GM12878 (cell line): Measurements from ENCODE around the gene GNG5. TPM values are rescaled to one million over a fixed set of nuclear protein-coding genes. Genes with fewer than 3 reads are reported as not detected.

Source experiments
- ATAC-seq: fragments of 200-7000 bp; cut with Tn5 transposase; 3 replicates; pipeline ENCODE4 v1.9.1; 2020; ENCODE audit warnings: mild to moderate bottlenecking, moderate library complexity
- BruUV-seq: library from RNA; stranded (reverse); fragments of 400-500 nt; replicated peaks from 2 replicates; lab custom pipeline; 2021; lab: Mats Ljungman, UMichigan
- CTCF ChIA-PET: fragments of 300-600 bp; sonication (Branson Sonifier 250); formaldehyde crosslinking; extraction: SDS; loops from one replicate; lab custom pipeline; 2021; ENCODE audit warnings: inconsistent platforms; lab: Yijun Ruan, JAX
- POLR2A ChIA-PET: fragments of 350-600 bp; formaldehyde crosslinking; extraction: SDS; loops from one replicate; lab custom pipeline; 2021; ENCODE audit warnings: inconsistent platforms; lab: Charles Lee
- RAD21 ChIA-PET: fragments of 300-600 bp; sonication (Branson Sonifier 250); formaldehyde crosslinking; loops from one replicate; lab custom pipeline; 2023; ENCODE audit warnings: antibody characterized with exemption; ENCODE audit not compliant: unreplicated experiment; lab: Charles Lee
- SMC1A ChIA-PET: fragments of 300-600 bp; sonication (Branson Sonifier 250); formaldehyde crosslinking; loops from one replicate; lab custom pipeline; 2023; ENCODE audit not compliant: unreplicated experiment, uncharacterized antibody; lab: Charles Lee
- DNase-seq: peaks from one replicate; pipeline ENCODE4 v3.0.0-alpha.2; 2011; ENCODE audit warnings: low read depth, low spot score
- FAIRE-seq: peaks from 3 replicates; lab custom pipeline; 2011; peaks lifted over from hg19 to GRCh38; lab: Jason Lieb, UNC
- H2AFZ ChIP-seq: 2 replicates; pipeline ENCODE4 v1.6.0; 2011; ENCODE audit warnings: low read depth, low read length, control low read depth; ENCODE audit not compliant: control insufficient read depth
- H3K27ac ChIP-seq: 2 replicates; pipeline ENCODE4 v1.5.1; 2011; ENCODE audit warnings: control low read depth; ENCODE audit not compliant: control insufficient read depth, insufficient read depth
- H3K27me3 ChIP-seq, 2 experiments: replicated peaks in 1 of 2; 2 replicates each; pipeline versions ENCODE4 v1.6.0 to v1.6.1; 2011; ENCODE audit warnings: low read length in 1 of 2; ENCODE audit not compliant: control insufficient read depth in 2 of 2, insufficient read depth in 2 of 2
- H3K36me3 ChIP-seq, 2 experiments: 2 replicates each; pipeline ENCODE4 v1.5.1; 2011; ENCODE audit warnings: low read length in 1 of 2; ENCODE audit not compliant: control insufficient read depth in 2 of 2, insufficient read depth in 2 of 2
- H3K4me1 ChIP-seq: 2 replicates; pipeline ENCODE4 v1.6.1; 2011; ENCODE audit warnings: mild to moderate bottlenecking, low read length, moderate library complexity, mixed read lengths; ENCODE audit not compliant: control insufficient read depth, insufficient read depth
- H3K4me2 ChIP-seq: 2 replicates; pipeline ENCODE4 v1.6.0; 2011; ENCODE audit warnings: control low read depth; ENCODE audit not compliant: control insufficient read depth, insufficient read depth
- H3K4me3 ChIP-seq: fragments of 200-600 bp; sonication (generic); 2 replicates; pipeline ENCODE4 v1.5.1; 2016
- H3K79me2 ChIP-seq: 2 replicates; pipeline ENCODE4 v1.6.0; 2011; ENCODE audit warnings: low read length; ENCODE audit not compliant: control insufficient read depth, insufficient read depth
- H3K9ac ChIP-seq: 2 replicates; pipeline ENCODE4 v1.8.0; 2011; ENCODE audit warnings: low read length, control low read depth, mixed read lengths; ENCODE audit not compliant: control insufficient read depth, insufficient read depth
- H3K9me3 ChIP-seq: replicated peaks from 3 replicates; pipeline ENCODE4 v1.5.1; 2011; ENCODE audit warnings: mild to moderate bottlenecking, low read length; ENCODE audit not compliant: control insufficient read depth, insufficient read depth
- H4K20me1 ChIP-seq: 2 replicates; pipeline ENCODE4 v1.6.0; 2011; ENCODE audit not compliant: control insufficient read depth, insufficient read depth
- CBFB ChIP-seq: IDR thresholded peaks from 2 replicates; pipeline ENCODE4 v1.6.1; 2016; ENCODE audit warnings: antibody characterized with exemption, low read depth
- ELK1 ChIP-seq: IDR thresholded peaks from 2 replicates; pipeline ENCODE4 v1.6.1; 2012; ENCODE audit warnings: low read depth, low read length, improper control_type of control experiment
- MTA3 ChIP-seq: IDR thresholded peaks from 2 replicates; pipeline ENCODE4 v1.6.1; 2012; ENCODE audit warnings: low read length, inconsistent platforms, borderline replicate concordance
- NFXL1 ChIP-seq: fragments of 450-650 bp; IDR thresholded peaks from 2 replicates; pipeline ENCODE4 v1.6.1; 2017; ENCODE audit warnings: antibody characterized with exemption, mild to moderate bottlenecking, borderline replicate concordance
- NR2C1 ChIP-seq: fragments of 450-650 bp; IDR thresholded peaks from 2 replicates; pipeline ENCODE4 v1.6.1; 2017; ENCODE audit warnings: antibody characterized with exemption, mild to moderate bottlenecking, moderate library complexity
- PML ChIP-seq: IDR thresholded peaks from 2 replicates; pipeline ENCODE4 v1.6.1; 2012; ENCODE audit warnings: low read length, inconsistent platforms
- POLR2AphosphoS2 ChIP-seq: IDR thresholded peaks from 2 replicates; pipeline ENCODE4 v1.6.1; 2011; ENCODE audit warnings: low read depth, mild to moderate bottlenecking, low read length, improper control_type of control experiment, moderate library complexity
- RB1 ChIP-seq: fragments of 450-650 bp; formaldehyde crosslinking; IDR thresholded peaks from 2 replicates; pipeline ENCODE4 v1.6.1; 2017; ENCODE audit warnings: mild to moderate bottlenecking, borderline replicate concordance
- SUPT20H ChIP-seq: IDR thresholded peaks from 2 replicates; pipeline ENCODE4 v1.6.1; 2011; ENCODE audit warnings: low read depth, mild to moderate bottlenecking, low read length, moderate library complexity, borderline replicate concordance; ENCODE audit not compliant: control insufficient read depth
- YBX1 ChIP-seq: fragments of 450-650 bp; IDR thresholded peaks from 2 replicates; pipeline ENCODE4 v1.6.1; 2016; ENCODE audit warnings: antibody characterized with exemption
- whole genome bisulfite sequencing: methylation state at CpG from one replicate; pipeline ENCODE4 v1.1.6; 2016; ENCODE audit warnings: low lambda C conversion rate; ENCODE audit not compliant: insufficient replicate concordance, insufficient coverage; ENCODE audit errors: missing lambda C conversion rate; 5-methylcytosine and 5-hydroxymethylcytosine counted together
- in situ Hi-C: fragments of 300-500 bp; cut with MboI; formaldehyde crosslinking; loops from 9 replicates; pipeline ENCODE4 v1.14.3; 2018; ENCODE audit warnings: mixed read lengths
- intact Hi-C: fragments of 100-400 bp; cut with micrococcal nuclease; formaldehyde crosslinking; loops from one replicate; pipeline ENCODE4 v1.14.2; 2022; ENCODE audit not compliant: unreplicated experiment
- polyA plus RNA-seq, 11 experiments: library from polyadenylated mRNA; depleted of rRNA in 4 of 11; unstranded in 6 of 11; stranded (reverse) in 5 of 11; fragments of >200 nt; fragmentation: Nextera tagmentation in 4 of 11; fragmentation: Illumina TruSeq in 1 of 11; extraction: Ambion mirVana in 4 of 11; extraction: Trizol in 1 of 11; gene quantifications; 1 replicate in 1 of 11; 2 replicates in 10 of 11; pipeline versions ENCODE4 v1.2.1 to v1.2.3, GENCODE V29; 2011 to 2016; ENCODE audit warnings: inconsistent platforms in 2 of 11, missing spikeins in 2 of 11, low read depth in 1 of 11
- total RNA-seq, 4 experiments: library from RNA; depleted of rRNA in 3 of 4; stranded (reverse); fragments of >200 nt in 3 of 4; fragmentation: Illumina TruSeq in 1 of 4; extraction: Trizol in 1 of 4; gene quantifications; 2 replicates each; pipeline versions ENCODE4 v1.2.1 to v1.2.3, GENCODE V29; 2013 to 2021

The GNG5 gene
- total and polyA plus RNA-seq, 10 of the 15 experiments (the other 5 are each of a cell fraction or from before 2014, with no cell fraction given): 69.8 to 613 (median 203) TPM

- DNase-seq: no peak
- no peaks in the 10 kb centered on the region for H3K27me3 ChIP-seq
- intact Hi-C loops (no loop called here), in situ Hi-C loops (no loop called here)
- RAD21 ChIA-PET: interaction anchor here (1.0 to 1.2 kb wide), 2 partner anchors 28 to 245 kb away, joined by 3 read pairs; no protein-coding TSS in a partner anchor
- peaks cover 29% of the 10 kb centered on the region for H3K79me2 ChIP-seq
- ATAC-seq: no peak
- no peaks in the 10 kb centered on the region; a peak in 1 of 4 replicates for H3K36me3 ChIP-seq
- H2AFZ ChIP-seq: no peak overlapping the region
- WGBS: 97% methylated on average over 4 of the region's 4 CpGs
- CTCF ChIA-PET: interaction anchor here (1.0 kb wide), 1 partner anchor 15 kb away, joined by 3 read pairs; no protein-coding TSS in a partner anchor
- no peak overlapping the region for H3K4me3 ChIP-seq
- POLR2A ChIA-PET: no interaction called here
- no peaks in the 10 kb centered on the region for H4K20me1 ChIP-seq
- SMC1A ChIA-PET: interaction anchor here (0.6 to 1.3 kb wide), 2 partner anchors 67 to 162 kb away, joined by 3 read pairs; no protein-coding TSS in a partner anchor
- H3K9me3 ChIP-seq: peaks cover 2% of the 10 kb centered on the region; the same call in 1 of the 3 replicates
- H3K27ac ChIP-seq: no peak overlapping the region
- no peaks in the 10 kb centered on the region for H3K4me1 ChIP-seq
- TF ChIP-seq MTA3 (no peak), RB1 (no peak), ELK1 (no peak), NR2C1 (no peak), POLR2AphosphoS2 (no peak), SUPT20H (no peak), CBFB (no peak), PML (no peak), YBX1 (no peak), NFXL1 (no peak)
- no peak overlapping the region for H3K9ac ChIP-seq
- no TSS peak for BruUV-seq
- H3K4me2 ChIP-seq: no peak overlapping the region
- FAIRE-seq: no peak
These were observed 2.6 kb upstream of the GNG5 start for GRCh38 chr1:84509029-84509428.
